Heart right ventricle (tissue), 16 donors: ENCODE results near the gene RASAL1. TPM values are rescaled to one million over a fixed set of nuclear protein-coding genes. Genes with fewer than 3 reads are reported as not detected.

Source experiments
- ATAC-seq, 8 donors: fragments of 200-7000 bp; cut with Tn5 transposase; one replicate each; pipeline ENCODE4 v1.9.1; 2020; ENCODE audit warnings: mild to moderate bottlenecking in 8 of 8, moderate library complexity in 8 of 8, moderate number of reproducible peaks in 1 of 8
- DNase-seq, 2 donors: peaks; one replicate each; pipeline ENCODE4 v3.0.0-alpha.2; 2020
- H3K27ac ChIP-seq, 10 donors: fragments of 200-600 bp; sonication (generic) in 2 of 10; one replicate each; pipeline versions ENCODE4 v1.5.0 to v1.8.0; 2020 to 2022; ENCODE audit warnings: mild to moderate bottlenecking in 3 of 10
- H3K27me3 ChIP-seq, 7 donors: fragments of 200-600 bp; one replicate each; pipeline ENCODE4 v1.8.0; 2021 to 2022; ENCODE audit warnings: mild to moderate bottlenecking in 2 of 7
- H3K36me3 ChIP-seq, 9 donors: fragments of 200-600 bp; sonication (generic) in 1 of 9; one replicate each; pipeline versions ENCODE4 v1.5.0 to v1.8.0; 2020 to 2022; ENCODE audit warnings: mild to moderate bottlenecking in 2 of 9
- H3K4me1 ChIP-seq, 9 donors: fragments of 200-600 bp; sonication (generic) in 1 of 9; one replicate each; pipeline versions ENCODE4 v1.5.0 to v1.8.0; 2020 to 2022; ENCODE audit warnings: mild to moderate bottlenecking in 4 of 9
- H3K4me3 ChIP-seq, 10 donors: fragments of 200-600 bp; sonication (generic) in 2 of 10; one replicate each; pipeline versions ENCODE4 v1.5.0 to v1.8.0; 2020 to 2022; ENCODE audit warnings: mild to moderate bottlenecking in 7 of 10, moderate library complexity in 2 of 10
- H3K9me3 ChIP-seq, 11 donors: fragments of 200-600 bp in 10 of 11; sonication (generic) in 2 of 11; one replicate each; pipeline versions ENCODE4 v1.5.0 to v1.8.0; 2013 to 2022; ENCODE audit warnings: mild to moderate bottlenecking in 2 of 11, control low read depth in 1 of 11, moderate library complexity in 1 of 11
- WGBS, 2 donors: extraction: QIAGEN DNeasy Blood & Tissue Kit; methylation state at CpG; one replicate each; pipeline ENCODE4 v1.1.7; 2013; ENCODE audit warnings: inconsistent platforms in 1 of 2; 5-methylcytosine and 5-hydroxymethylcytosine counted together
- intact Hi-C, 10 donors: fragments of 100-400 bp; cut with DNase I; formaldehyde crosslinking; loops; one replicate each; pipeline versions ENCODE4 v1.11.1 to v1.14.2; 2022
- polyA plus RNA-seq, 2 donors: library from polyadenylated mRNA; stranded (reverse); fragments of 200-250 nt; gene quantifications; one replicate each; pipeline ENCODE4 v1.2.3, GENCODE V29; 2013
- total RNA-seq, 10 donors: library from RNA; stranded (reverse); fragmentation: NEBNext Ultra II Directional in 3 of 10; extraction: Animal tissue kit (Norgen Biotek cat#: 25700) in 3 of 10; gene quantifications; one replicate each; pipeline versions ENCODE4 v1.2.1 to v1.2.4, GENCODE V29; 2021 to 2023
- TF ChIP-seq, protein P1 (sequence below), 9 donors: fragments of 200-600 bp; sonication (generic) in 2 of 9; IDR thresholded peaks; one replicate each; pipeline versions ENCODE4 v1.5.0 to v1.8.0; 2021 to 2022; ENCODE audit warnings: antibody characterized with exemption in 9 of 9, mild to moderate bottlenecking in 5 of 9, moderate library complexity in 1 of 9
- donor health status: Arrhythmogenic right ventricular cardiomyopathy.
- donor health status: ischemic (EF 13 %, LVEDD 7.1; RV severe dilation, severe dysfunction).
- donor health status: healthy with polysubstance abuse.
- donor health status: DM: no; HTN: yes; CAD: no.
- donor health status: DM: no; HTN: no; CAD: no.
- donor health status: ischemic (EF 25% LVEDD 6.9; RV normal size, moderate dysfunction).
- donor health status: ischemic (EF 25% LVEDD 5.7; RV mildly dilated, moderate dysfunction).
- donor health status: healthy.
- donor health status: DM: yes; HTN: yes; CAD: no.
- donor health status: Ischemic cardiomyopathy.
- donor health status: ischemic (EF 35%, LVEDD 5.7; RV mildly dilated, moderate dysfunction).
- donor health status: nonischemic (EF 11% LVEDD 7.7; RV severe dilation, severe dysfunction).
- donor health status: DM: yes; HTN: yes; CAD: no.
- donor health status: PGD.
- donor health status: ischemic (EF 29% LVEDD 5.4; RV normal size, mild dysfunction).
- donor health status: nonischemic (EF 23%, LVEDD 6.1; RV moderate dilation, normal function).

Gene RASAL1
- total and polyA plus RNA-seq, 12 donors = not detected

DNA sequence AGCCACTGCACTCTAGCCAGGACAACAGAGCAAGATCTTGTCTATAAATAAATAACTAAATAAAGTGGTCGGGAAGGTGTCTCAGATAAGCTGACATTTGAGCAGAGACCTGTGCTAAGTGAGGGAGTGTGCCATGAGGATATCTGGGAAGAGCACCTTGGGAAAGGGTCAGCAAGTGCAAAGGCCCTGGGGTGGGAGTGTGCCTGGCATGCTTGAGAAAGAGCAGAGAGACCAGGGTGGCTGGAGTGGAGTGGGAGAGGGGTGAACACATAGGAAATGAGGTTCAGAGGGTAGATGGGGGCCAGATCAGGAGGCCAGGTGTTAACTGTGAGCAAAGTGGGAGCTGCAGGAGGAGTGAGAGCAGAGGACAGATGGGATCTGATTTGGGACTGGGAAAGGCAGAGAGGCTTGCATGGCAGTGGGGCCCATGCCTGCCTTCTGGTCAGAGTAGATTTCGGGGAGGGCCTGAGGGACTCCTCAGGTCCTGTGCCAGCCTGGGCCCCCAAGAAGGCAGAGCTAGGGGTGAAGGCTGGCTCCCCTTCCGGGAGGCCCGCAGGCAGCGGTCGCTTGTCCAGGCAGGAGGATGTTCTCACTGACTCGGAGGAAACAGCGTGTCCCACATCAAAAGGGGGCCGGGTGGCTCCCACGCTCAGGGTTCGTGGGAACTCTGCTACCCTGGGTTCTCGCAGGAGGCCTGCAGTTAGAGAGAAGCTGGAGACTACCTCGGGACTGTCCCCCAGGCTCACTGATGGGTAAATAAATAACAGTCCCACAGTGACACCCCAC, 46.4 kb downstream of the RASAL1 start:
- WGBS, 2 donors = 75 to 78% methylated on average over 13 of the region's 13 CpGs
- no peak for DNase-seq
- intact Hi-C loops = no loop called here
- TF ChIP-seq, protein P1, sequence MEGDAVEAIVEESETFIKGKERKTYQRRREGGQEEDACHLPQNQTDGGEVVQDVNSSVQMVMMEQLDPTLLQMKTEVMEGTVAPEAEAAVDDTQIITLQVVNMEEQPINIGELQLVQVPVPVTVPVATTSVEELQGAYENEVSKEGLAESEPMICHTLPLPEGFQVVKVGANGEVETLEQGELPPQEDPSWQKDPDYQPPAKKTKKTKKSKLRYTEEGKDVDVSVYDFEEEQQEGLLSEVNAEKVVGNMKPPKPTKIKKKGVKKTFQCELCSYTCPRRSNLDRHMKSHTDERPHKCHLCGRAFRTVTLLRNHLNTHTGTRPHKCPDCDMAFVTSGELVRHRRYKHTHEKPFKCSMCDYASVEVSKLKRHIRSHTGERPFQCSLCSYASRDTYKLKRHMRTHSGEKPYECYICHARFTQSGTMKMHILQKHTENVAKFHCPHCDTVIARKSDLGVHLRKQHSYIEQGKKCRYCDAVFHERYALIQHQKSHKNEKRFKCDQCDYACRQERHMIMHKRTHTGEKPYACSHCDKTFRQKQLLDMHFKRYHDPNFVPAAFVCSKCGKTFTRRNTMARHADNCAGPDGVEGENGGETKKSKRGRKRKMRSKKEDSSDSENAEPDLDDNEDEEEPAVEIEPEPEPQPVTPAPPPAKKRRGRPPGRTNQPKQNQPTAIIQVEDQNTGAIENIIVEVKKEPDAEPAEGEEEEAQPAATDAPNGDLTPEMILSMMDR (IDR thresholded peaks at IDR 0.05) = no peak
- H3K4me3 ChIP-seq = no peak overlapping the region
- H3K36me3 ChIP-seq = no peaks in the 10 kb centered on the region
- H3K9me3 ChIP-seq = no peaks in the 10 kb centered on the region
- no peak overlapping the region for H3K27ac ChIP-seq
- peaks cover 0 to 89% (median 52%) of the 10 kb centered on the region in 7 donors for H3K27me3 ChIP-seq
- H3K4me1 ChIP-seq = peaks cover 0 to 10% (median 5%) of the 10 kb centered on the region in 9 donors
- no peak for ATAC-seq

DNA sequence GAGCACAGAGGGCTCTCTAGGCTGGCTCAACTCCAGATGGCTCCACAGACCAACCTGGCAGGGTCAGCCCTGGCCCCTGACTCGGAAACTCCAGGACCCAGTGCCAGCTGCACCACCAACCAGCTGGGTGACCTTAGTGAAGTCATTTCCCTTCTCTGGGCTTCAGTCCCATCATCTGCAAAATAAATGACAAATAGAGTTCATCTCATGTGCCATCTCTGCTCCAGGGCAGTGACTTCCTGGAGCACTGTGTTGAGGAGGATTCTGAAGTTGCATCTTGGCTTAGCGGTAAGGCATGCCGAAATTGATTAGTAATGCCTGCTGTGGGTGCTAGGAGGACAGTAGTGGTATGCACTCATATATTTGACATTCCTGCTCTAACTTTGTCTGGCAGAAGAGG, 47.5 kb downstream of the RASAL1 start:
- H3K9me3 ChIP-seq = no peaks in the 10 kb centered on the region
- H3K27ac ChIP-seq = no peak overlapping the region
- ATAC-seq (no peak), DNase-seq (no peak)
- intact Hi-C loops = no loop called here
- TF ChIP-seq, protein P1 (IDR thresholded peaks at IDR 0.05) = no peak
- H3K36me3 ChIP-seq = no peaks in the 10 kb centered on the region
- H3K4me1 ChIP-seq = peaks cover 0 to 10% (median 3%) of the 10 kb centered on the region in 9 donors
- no peak overlapping the region for H3K4me3 ChIP-seq
- H3K27me3 ChIP-seq = peaks cover 0 to 87% (median 52%) of the 10 kb centered on the region in 7 donors
- 93 to 96% methylated on average over 3 of the region's 3 CpGs for WGBS, 2 donors

DNA sequence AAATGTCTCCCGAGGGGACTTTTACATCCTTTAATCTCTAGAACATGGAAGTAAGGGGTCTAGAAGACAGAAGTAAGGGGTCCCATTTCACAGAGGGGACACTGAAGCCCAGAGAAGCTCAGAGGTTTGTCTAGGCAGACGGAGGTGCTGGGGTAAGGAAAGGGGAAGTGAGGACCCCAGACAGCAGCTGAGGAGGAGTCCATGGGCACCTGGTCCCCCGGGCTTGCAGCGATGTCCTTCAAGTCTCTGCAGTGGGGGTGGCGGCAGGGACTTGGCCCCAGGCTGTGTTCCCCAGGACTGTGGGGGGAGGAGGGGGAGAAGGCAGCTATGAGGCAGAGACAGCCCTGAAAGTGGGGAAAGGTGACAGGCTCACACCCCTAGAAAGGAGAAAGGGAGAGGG, 48.4 kb downstream of the RASAL1 start:
- intact Hi-C loops = no loop called here
- ATAC-seq = no peak
- H3K27ac ChIP-seq = no peak overlapping the region

DNA sequence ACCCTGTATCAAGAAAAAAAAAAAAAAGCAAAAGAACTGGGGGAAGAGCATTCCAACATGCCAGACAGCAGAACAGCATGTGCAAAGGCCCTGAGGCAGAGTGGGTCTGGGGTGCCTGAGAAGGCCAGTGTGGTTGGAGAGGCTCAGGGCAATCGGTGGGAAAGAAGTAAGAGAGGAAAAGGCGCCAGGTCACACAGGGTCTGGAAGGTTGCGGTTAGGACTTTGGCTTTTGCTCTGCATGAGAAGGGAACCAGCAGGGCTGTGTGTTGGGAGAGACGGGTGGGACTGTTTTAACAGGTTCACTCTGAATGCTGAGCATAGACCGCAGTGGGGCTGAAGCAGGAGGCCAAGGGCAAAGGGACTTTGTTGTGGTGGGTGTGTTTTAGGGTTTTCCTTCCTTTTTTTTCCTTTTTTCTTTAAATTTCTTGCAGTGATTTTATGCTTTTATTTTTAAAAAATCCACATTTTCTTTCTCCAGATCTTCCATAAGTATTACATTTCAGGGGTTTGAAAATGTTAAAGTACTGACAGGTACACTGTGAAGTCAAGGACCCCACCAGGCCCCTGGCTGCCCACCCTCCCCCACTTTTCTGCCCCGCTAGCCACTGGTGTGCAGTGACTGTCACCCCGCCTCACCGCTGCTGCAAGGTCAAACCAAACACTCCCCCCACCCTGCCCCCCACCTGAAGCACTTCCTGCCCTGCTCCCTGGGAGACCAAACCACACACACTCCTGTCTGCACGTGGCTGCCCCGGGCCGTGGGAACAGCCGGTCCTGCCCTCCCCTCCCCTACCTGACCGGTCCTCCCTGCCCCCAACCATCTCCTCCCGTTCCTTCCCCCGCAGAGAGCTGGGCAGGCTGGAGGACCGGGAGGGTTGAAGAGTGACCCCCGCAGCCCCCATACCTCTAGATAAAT, 49.1 kb downstream of the RASAL1 start:
- ATAC-seq (no peak), DNase-seq (no peak)
- Histone ChIP-seq H3K27ac (no peak overlapping the region), H3K9me3 (no peaks in the 10 kb centered on the region), H3K27me3 (peaks cover 0 to 88% (median 39%) of the 10 kb centered on the region in 7 donors), H3K36me3 (no peaks in the 10 kb centered on the region), H3K4me3 (no peak overlapping the region), H3K4me1 (peaks cover 0 to 4% (median 0%) of the 10 kb centered on the region in 9 donors)
- intact Hi-C loops = no loop called here
- TF ChIP-seq, protein P1 (IDR thresholded peaks at IDR 0.05) = no peak
- WGBS, 2 donors = 42 to 50% methylated on average over 17 of the region's 17 CpGs

More for the DNA sequence above, 48.4 kb downstream of the RASAL1 start:
- Histone ChIP-seq H3K36me3 (no peaks in the 10 kb centered on the region), H3K4me3 (no peak overlapping the region), H3K9me3 (no peaks in the 10 kb centered on the region), H3K27me3 (peaks cover 0 to 89% (median 46%) of the 10 kb centered on the region in 7 donors), H3K4me1 (peaks cover 0 to 4% (median 0%) of the 10 kb centered on the region in 9 donors)
- WGBS, 2 donors = 52 to 69% methylated on average over 5 of the region's 5 CpGs
- DNase-seq = no peak
- TF ChIP-seq, protein P1 (IDR thresholded peaks at IDR 0.05) = no peak
